ENCODE results near the gene SF3B3. TPM values are rescaled to one million over a fixed set of nuclear protein-coding genes. Genes with fewer than 3 reads are reported as not detected.
A peak's percentile ranks its signal among the peaks of the same experiment; 100 is the strongest.

The SF3B3 gene
- total and polyA plus RNA-seq, 10 of the 15 experiments (the other 5 are each of a cell fraction or from before 2014, with no cell fraction given): 134 to 453 (median 215) TPM

- no peak for TF ChIP-seq PRDM15 (CRISPR knock-in tag; IDR thresholded peaks at IDR 0.05)
- no peak for TF ChIP-seq NBN (IDR thresholded peaks at IDR 0.05)
- peak; percentile 66 for TF ChIP-seq MTA3 (IDR thresholded peaks at IDR 0.05; ENCODE audit: borderline replicate concordance, low read length)
- no peak; the same call in none of the 2 replicates for TF ChIP-seq ELK1 (IDR thresholded peaks at IDR 0.05; ENCODE audit: low read depth, low read length)
- no peak for TF ChIP-seq EED (IDR thresholded peaks at IDR 0.05; ENCODE audit: low read depth)
- peak; percentile 93 for TF ChIP-seq PAX8 (IDR thresholded peaks at IDR 0.05)
- no peak for TF ChIP-seq CREM (IDR thresholded peaks at IDR 0.05; ENCODE audit: low read depth)
- no peak for TF ChIP-seq SREBF1 (IDR thresholded peaks at IDR 0.05; ENCODE audit: low read length)
- TF ChIP-seq ASH2L (IDR thresholded peaks at IDR 0.05; ENCODE audit: borderline replicate concordance, low read depth): peak; percentile 77; the same call in 1 of the 2 replicates
- no peak for TF ChIP-seq PBX3 (IDR thresholded peaks at IDR 0.05; ENCODE audit: insufficient replicate concordance, low read depth, low read length)
- TF ChIP-seq CHD2 (IDR thresholded peaks at IDR 0.05; ENCODE audit: borderline replicate concordance, low read depth, low read length): peak; percentile 36; the same call in 1 of the 2 replicates
- TF ChIP-seq STAT3 (IDR thresholded peaks at IDR 0.05; ENCODE audit: low read depth, low read length): no peak
- no peak for TF ChIP-seq HSF1 (IDR thresholded peaks at IDR 0.05; ENCODE audit: low read depth, low read length)
- TF ChIP-seq CBX5 (IDR thresholded peaks at IDR 0.05; ENCODE audit: low read depth): no peak
- peak; percentile 75 for TF ChIP-seq SMAD1 (IDR thresholded peaks at IDR 0.05; ENCODE audit: low read depth, partially characterized antibody)
- 0 out of 2 replicates have a peak, but pooled peaks have one; percentile 26 for TF ChIP-seq BCLAF1 (IDR thresholded peaks at IDR 0.05)
- TF ChIP-seq CREB1 (IDR thresholded peaks at IDR 0.05; ENCODE audit: low read depth): 0 out of 2 replicates have a peak, but pooled peaks have one; percentile 29
- TF ChIP-seq MEF2B (IDR thresholded peaks at IDR 0.05; ENCODE audit: partially characterized antibody, poor library complexity, severe bottlenecking): peak; percentile 31
These were observed at the start of gene SF3B3 (continued) for GRCh38 chr16:70523743-70524398.

All from GM12878 (cell line).